Measurements from ENCODE around the gene DMXL1.
"Not testable (repeated sequence)": the region's sequence is repeated elsewhere in the genome, so short reads cannot be mapped to it uniquely, and the experiment has no call there.

DMXL1 gene

GRCh38 chr5:119063579-119064379, 7.1 kb upstream of the DMXL1 start:
- no peak for DNase-seq (ENCODE audit: low read depth, low spot score)

DNA sequence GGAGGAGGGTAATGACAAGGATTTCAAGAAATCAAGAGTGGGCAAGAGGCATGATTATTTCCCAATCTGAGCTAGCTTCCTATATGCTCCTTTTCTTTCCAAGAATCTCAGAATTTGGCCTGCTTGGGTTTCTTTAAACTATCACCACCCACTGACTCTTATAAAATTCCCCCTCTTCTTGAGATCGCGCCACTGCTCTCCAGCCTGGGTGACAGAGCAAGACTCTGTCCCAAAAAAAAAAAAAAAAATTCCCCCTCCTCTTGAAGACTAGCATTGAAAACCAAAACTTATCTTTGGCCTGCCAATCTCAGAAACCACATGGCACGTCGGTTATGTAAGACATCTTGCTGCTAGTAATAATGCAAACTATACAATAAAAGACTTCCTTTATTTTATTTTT, 3.4 kb upstream of the DMXL1 start:
- DNase-seq (ENCODE audit: low read depth, low spot score): no peak

DNA sequence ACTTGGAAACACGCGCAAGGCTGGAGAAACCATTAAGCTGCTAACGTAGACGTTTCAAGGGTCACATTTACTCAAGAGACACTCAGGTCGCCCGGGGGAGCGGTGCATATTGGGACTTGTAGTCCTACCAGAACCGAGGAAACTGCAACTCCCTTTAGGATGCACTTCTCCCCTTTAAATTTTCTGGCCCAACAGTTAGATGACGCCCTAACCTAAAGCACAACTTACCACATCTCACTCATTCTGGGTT, 384 bp upstream of the DMXL1 start:
- DNase-seq (ENCODE audit: low read depth, low spot score): no peak

- no peak for DNase-seq (ENCODE audit: low read depth, low spot score)
Observed at GRCh38 chr5:119071561-119071995, 691 bp downstream of the DMXL1 start.

GRCh38 chr5:119072496-119072895, 1.6 kb downstream of the DMXL1 start:
- no peak for DNase-seq (ENCODE audit: low read depth, low spot score)

- not testable (repeated sequence) for DNase-seq (ENCODE audit: low read depth, low spot score)
Observed at GRCh38 chr5:119073746-119074337, 3.0 kb downstream of the DMXL1 start.

GRCh38 chr5:119074419-119074818, 3.5 kb downstream of the DMXL1 start:
- DNase-seq (ENCODE audit: low read depth, low spot score): no peak

- DNase-seq (ENCODE audit: low read depth, low spot score): not testable (repeated sequence)
Observed at GRCh38 chr5:119075269-119075668, 4.4 kb downstream of the DMXL1 start.

GRCh38 chr5:119076080-119076479, 5.2 kb downstream of the DMXL1 start:
- DNase-seq (ENCODE audit: low read depth, low spot score): no peak

DNA sequence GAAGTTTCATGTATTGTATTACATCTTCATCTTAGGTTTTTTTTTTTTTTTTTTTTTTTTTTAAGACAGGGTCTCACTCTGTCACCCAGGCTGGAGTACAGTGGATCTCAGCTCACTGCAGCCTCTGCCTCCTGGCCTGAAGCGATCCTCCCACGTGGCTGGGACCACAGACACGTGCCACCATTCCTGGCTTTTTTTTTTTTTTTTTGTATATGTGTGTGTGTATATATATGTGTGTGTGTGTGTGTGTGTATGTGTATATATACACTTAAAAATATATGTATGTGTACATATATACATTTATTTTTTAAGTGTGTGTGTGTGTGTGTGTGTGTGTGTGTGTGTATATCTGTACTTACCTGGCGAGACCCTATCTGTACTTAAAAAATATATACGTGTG, 6.6 kb downstream of the DMXL1 start:
- DNase-seq (ENCODE audit: low read depth, low spot score): no peak

DNA sequence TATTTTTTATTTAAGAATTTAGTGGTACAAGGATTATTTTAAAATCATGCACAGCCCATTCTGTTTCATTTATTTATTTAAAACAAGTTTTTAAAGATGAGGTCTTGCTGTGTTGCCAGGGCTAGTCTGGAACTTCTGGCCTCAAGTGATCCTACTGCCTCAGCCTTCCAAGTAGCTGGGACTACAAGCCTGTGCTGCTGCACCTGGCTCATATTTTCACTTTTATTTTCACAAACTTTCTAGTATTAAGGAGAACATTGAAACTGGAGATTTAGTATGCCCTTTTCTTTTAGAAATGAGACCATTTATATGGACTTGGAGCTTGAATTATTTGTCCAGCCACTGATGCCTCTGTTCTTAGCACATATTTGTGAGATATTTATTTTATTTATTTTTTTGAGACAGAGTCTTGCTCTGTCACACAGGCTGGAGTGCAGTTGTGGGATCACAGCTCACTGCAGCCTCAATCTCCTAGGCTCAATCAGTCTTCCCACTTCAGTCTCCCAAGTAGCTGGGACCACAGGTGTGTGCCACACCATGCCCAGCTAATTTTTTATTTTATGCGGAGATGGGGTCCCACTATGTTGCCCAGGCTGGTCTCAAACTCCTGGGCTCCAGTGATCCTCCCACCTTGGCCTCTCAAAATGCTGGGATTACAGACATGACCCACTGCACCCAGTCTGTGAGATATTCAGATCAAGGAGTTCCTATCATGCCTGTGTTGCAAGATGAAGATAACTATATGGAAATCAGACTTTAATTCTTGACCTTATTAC, 7.4 kb downstream of the DMXL1 start:
- no peak for DNase-seq (ENCODE audit: low read depth, low spot score)

- DNase-seq (ENCODE audit: low read depth, low spot score): no peak
Observed at GRCh38 chr5:119078861-119079260, 8.0 kb downstream of the DMXL1 start.

DNA sequence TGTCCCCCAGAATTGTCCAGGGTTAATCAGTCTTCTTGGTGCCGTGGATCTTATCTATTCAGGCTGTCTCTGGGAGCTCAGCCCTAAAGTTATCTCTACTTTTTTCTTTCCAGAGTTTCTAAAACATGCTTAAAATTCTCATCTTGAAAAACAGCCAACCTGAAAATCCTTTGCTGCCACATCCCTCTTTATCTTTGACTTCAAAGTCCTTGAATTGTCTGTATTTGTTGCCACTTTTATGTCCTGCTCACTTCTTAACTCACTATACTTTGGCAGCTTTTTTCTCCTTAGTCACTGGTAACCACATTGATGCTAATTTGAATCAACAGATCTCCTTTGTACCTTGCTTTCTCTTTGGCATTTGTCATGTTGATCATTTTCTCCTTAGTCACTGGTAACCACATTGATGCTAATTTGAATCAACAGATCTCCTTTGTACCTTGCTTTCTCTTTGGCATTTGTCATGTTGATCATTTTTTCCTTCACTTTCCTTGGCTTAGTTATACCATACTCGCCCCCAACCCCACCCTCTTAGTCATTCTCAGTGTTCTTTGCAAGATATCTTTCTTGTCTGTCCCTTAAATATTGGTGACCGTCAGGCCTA, 8.5 kb downstream of the DMXL1 start:
- peak; percentile 11 for DNase-seq (ENCODE audit: low read depth, low spot score)

DNA sequence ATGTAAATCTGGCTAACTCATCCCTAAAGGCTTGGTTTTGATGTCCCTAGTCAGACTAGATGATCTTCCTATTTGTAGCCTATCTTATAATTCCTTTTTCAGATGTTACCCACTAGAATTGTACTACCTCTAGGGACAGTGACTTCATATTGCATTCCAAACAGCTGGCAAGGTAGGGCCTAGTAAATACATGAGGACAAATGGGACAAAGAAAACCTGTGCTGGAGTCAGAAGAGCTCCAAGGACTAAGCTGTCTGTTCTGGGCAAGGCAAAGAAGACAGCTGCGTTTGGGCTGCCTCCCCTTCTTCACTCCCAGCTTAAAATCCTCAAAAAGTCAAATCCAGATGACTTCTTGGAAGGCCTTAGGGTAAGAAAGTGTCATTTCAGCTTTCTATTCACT, 10.0 kb downstream of the DMXL1 start:
- DNase-seq (ENCODE audit: low read depth, low spot score): no peak

DNA sequence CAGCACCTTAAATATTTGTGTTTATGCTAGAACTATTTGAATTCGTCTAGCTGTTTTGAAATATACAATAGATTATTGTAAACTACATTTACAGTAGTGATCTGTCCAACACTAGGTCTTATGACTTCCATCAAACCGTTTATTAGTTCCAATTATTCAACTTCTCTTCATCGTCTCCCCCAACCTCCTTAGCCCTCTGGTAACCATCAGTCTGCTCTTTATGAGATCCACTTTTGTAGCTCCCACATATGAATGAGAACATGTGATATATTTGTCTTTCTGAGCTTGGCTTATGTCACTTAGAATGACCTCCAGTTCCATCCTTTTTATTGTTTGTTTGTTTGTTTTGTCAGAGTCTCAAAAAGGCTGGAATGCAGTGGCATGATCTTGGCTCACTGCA, 11.8 kb downstream of the DMXL1 start:
- DNase-seq (ENCODE audit: low read depth, low spot score): no peak

- no peak for DNase-seq (ENCODE audit: low read depth, low spot score)
Observed at GRCh38 chr5:119083679-119084078, 12.8 kb downstream of the DMXL1 start.

DNA sequence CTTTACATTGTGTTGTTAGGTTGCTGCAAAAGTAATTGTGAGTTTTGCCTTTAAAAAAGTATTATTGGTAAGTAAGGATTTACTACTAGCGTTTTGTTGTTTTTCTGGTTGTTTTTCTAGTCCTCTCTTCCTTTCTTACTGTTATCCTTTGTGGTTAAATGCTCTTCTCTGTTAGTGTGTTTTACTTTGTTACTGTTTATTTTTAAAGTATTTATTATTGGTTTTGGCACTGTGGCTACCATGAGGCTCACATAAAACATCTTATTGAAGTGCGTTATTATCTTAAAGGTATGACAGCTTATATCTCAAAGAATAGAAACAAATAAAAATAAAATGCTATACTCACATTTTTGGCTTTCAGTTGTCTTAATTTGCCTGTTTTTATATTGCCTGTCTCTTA, 17.6 kb downstream of the DMXL1 start:
- DNase-seq (ENCODE audit: low read depth, low spot score): no peak

- DNase-seq (ENCODE audit: low read depth, low spot score): no peak
Observed at GRCh38 chr5:119095611-119096010, 24.7 kb downstream of the DMXL1 start.

DNA sequence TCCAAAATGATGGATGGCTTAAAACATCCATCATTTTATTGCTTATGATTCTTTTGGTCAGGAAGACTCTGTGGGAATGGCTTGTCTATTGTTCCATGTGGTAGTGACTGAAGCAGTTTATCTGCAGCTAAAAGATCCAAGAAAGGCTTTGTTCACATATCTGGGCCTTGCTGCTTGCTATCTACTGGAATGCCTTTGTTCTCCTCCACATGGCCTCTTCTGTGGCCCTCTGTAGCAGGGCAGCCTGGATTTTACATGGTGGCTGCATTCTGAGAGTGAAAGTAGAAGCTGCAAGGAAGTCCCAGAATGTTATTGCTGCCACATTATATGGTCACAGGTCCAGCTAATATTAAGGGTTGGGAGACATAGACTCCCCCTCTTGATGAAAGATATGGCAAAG, 35.1 kb downstream of the DMXL1 start:
- DNase-seq (ENCODE audit: low read depth, low spot score): peak; percentile 32

- no peak for DNase-seq (ENCODE audit: low read depth, low spot score)
Observed at GRCh38 chr5:119112151-119112550, 41.3 kb downstream of the DMXL1 start.

GRCh38 chr5:119117237-119117636, 46.4 kb downstream of the DMXL1 start:
- DNase-seq (ENCODE audit: low read depth, low spot score): no peak

GRCh38 chr5:119118000-119118399, 47.1 kb downstream of the DMXL1 start:
- DNase-seq (ENCODE audit: low read depth, low spot score): no peak

DNA sequence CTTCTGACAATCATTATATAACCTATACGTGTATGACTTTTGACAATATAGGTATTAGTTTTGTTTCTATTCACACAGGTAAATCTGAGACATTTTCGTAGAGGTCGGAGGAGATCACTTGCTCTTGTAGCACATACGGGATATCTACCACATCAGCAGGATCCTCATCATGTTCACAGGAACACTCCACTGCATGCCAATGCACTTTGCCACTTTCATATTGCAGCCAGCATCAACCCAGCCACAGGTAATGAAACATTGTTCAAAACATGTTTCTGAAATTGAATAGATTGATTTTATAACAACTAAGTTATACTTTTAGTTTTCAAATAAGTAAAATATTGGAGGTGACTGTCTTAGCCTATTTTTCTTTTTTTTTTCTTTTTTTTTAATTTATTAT, 50.0 kb downstream of the DMXL1 start:
- no peak for DNase-seq (ENCODE audit: low read depth, low spot score)

All from ELF-1 (cell line).